GM21825 (cell line): ENCODE results near the gene CARM1.

Source experiments
- ATAC-seq: cut with Tn5 transposase; IDR thresholded peaks from one replicate; pipeline ENCODE4 v1.9.1; 2021; ENCODE audit warnings: mild to moderate bottlenecking, moderate library complexity; ENCODE audit not compliant: unreplicated experiment

CARM1 gene

GRCh38 chr19:10899151-10899653 lies 27.8 kb downstream of the CARM1 start:
- no peak for ATAC-seq

GRCh38 chr19:10907925-10908324 lies 36.6 kb downstream of the CARM1 start:
- no peak for ATAC-seq

DNA sequence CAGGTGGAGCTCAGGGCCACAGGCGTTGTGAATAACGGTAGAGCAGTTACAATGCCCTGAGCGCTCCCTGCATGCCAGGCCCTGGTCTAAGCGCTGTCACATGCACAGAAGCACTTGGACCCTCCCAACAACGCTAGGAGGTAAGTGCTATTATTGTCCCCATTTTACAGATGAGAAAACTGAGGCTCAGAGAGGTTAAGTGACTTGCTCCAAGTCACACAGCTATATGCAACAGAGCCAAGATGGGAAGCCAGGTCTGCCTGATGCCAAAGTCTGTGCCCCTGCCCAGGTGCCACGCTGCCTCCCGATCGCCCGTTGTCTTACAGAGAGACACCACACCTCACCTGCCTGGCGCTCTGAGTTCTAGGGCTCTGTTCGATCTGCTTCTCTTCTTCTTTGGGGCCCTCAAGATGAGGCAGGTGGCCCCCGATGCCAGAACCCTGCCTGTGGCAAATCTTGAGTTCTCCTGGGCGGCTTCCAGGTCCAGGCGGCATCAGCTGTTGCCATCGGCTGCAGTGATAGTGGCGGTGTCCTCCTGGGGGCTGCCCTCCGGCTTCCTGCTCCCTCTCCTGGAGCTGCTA lies 37.1 kb downstream of the CARM1 start:
- ATAC-seq, result no peak

DNA sequence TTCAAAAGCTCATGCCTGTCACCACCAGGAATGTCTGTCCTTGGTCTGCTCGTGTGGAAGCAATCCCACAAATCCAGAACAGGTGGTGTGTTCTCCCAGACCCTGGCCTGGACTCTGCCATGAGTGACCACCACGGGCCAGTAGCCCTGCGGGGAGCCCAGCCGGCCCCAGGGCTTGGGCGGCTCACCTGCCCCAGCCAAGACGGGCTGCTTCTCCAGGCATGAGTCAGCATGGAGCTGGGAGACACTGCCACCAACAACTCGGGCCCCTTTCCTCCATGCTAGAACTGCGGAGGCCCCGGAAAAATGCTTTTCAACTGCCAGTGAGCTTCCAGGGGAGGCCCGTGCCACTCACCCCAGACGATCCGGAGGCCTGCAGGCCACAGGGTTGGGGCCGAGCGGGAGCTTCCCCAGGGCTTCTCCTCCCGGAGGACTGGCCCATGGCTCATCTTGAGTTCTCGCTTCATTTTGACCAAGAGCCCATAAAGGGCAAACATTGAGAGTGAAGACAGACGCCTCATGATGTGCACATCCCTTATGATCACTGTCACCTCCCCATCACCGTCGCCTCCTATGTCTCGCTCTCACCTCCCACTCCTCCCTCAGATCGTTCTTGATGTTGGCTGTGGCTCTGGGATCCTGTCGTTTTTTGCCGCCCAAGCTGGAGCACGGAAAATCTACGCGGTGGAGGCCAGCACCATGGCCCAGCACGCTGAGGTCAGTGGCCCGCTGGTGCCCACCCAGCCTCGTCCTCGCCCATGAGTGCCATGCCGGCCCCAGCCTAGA lies 40.4 kb downstream of the CARM1 start:
- no peak for ATAC-seq

DNA sequence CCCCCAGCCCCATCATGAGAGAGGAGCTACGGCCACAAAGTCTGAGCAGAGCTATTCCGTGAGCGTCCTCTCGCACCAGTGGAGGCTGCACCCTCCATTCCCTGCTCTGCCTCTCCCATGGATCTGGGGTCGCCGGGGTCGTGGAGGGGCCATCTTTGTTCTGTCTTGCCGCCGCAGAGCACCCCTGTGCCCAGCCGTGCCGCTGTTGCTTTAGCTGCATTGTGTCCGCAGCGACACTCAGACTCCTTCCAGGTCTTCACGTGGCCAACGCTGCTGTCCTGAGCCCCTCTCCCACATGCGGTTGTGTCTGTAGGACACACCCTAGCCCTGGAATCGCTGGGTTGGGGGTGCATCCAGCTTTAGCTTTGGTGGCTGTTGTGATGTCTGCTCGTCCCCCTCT lies 41.3 kb downstream of the CARM1 start:
- ATAC-seq, result no peak

DNA sequence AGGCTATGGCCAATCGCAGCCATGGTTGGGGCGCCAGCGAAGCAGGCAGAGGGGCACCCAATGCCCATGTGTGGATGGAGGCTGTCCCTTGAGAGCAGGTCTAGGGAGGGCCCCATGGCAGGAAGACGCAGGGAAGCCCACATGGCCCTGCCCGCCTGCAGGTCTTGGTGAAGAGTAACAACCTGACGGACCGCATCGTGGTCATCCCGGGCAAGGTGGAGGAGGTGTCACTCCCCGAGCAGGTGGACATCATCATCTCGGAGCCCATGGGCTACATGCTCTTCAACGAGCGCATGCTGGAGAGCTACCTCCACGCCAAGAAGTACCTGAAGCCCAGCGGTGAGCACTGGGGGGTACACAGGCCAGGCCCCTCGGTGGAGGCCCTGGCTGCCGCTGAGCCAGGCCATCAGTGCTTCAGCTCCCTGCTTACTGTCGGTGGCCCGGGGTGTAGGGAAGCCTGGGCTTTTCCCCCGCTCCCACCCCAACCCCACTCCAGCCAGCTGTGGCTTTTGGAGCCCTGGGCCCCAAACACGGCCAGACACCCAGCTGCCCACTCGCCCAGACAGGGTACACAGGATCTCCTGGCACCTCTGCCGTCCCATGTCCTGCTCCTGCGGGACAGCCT lies 42.5 kb downstream of the CARM1 start:
- no peak for ATAC-seq

DNA sequence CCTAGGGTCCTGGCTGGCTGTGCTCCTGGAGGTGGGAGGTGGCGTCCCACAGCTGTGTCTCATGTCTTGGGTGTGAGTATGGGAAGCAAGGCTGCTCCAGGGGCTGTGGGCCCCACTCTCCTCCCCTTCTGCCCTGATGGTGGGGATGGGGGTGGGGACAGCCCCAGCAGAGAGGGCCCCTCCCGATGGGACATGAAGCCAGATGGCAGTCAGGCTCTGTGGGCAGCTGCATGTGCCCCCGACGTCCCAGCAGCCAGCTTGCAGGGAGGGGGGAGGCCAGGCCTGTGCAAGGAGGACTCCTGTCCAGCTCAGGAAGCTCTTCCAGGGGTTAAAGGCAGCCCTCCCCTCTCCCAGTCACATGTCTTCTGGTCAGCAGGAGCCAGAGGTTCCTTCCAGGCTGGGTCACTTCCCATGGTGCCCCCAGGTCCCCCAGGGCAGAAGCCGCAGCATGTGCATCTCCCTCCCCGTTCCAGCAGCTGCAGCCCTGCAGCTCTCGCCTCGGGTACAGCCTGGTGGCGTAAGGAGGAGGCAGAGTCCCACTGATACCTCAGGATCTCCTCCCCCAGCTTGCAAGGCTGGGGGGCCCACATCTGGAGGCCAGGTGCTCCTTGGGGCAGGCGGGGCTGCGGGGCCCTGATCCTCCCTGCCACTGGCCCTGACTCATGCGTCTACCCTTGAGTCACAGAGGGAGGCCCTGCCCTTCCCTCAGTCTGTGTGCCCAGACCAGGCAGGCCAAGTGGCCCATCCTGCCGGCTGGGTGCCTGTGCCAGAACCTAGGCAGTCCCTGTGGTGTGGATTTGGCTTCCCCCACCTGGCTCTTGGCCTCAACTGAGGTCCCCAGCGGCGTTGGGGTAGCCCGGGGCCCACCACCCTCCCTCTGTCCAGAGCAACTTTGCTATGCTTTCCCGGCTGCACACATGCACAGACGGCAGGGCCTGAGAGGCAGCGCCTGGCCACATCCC lies 44.1 kb downstream of the CARM1 start:
- no peak for ATAC-seq

GRCh38 chr19:10916602-10917001 lies 45.2 kb downstream of the CARM1 start:
- no peak for ATAC-seq

GRCh38 chr19:10918359-10918758 lies 47.0 kb downstream of the CARM1 start:
- ATAC-seq, result no peak

DNA sequence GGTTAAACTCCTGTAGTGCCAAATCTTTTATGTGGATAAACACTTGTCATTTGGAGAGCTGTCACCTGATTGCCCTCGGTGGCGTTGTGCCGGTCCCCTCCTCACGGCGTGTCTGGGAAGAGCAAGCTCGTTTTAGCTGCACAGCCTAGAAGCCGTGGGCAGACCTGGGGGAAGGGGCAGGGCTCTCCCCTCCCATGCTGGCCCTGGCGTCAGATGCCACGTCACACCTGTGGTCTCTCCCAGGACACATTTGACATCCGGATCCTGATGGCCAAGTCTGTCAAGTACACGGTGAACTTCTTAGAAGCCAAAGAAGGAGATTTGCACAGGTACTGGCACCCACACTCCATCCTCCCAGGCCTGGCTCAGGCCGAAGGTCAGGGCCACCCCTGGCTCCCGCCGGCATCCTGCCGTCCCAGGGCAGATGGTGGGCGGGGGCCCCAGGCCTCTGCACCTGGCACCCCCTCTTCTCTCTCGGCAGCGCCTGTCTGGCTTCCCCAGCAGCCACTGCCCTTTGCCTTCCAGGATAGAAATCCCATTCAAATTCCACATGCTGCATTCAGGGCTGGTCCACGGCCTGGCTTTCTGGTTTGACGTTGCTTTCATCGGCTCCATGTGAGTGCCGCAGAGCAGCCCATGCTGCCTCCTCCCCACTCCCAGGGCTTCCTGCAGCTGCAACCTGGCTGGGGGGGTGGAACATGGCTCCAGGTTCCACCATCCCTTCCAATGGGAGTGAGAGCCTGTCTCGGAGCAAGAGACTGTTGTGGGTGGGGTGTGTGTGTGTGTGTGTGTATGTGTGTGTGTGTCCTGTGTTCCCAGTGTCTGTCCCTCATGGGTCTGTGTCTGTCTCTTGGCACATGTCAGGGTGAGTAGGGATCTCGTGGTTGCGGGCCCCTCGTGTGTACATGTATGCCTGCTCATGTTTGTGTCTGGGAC lies 48.3 kb downstream of the CARM1 start:
- no peak for ATAC-seq

- no peak for ATAC-seq
Observed at GRCh38 chr19:10920288-10920655, 48.9 kb downstream of the CARM1 start.

- no peak for ATAC-seq
Observed at GRCh38 chr19:10920781-10921180, 49.4 kb downstream of the CARM1 start.

GRCh38 chr19:10921199-10921909 lies 50.0 kb downstream of the CARM1 start:
- no peak for ATAC-seq

GRCh38 chr19:10921910-10922637 lies 50.7 kb downstream of the CARM1 start:
- ATAC-seq, result no peak

- no peak for ATAC-seq
Observed at GRCh38 chr19:10922638-10923014, 51.3 kb downstream of the CARM1 start.

GRCh38 chr19:10923260-10924112 lies 52.1 kb downstream of the CARM1 start:
- no peak for ATAC-seq

DNA sequence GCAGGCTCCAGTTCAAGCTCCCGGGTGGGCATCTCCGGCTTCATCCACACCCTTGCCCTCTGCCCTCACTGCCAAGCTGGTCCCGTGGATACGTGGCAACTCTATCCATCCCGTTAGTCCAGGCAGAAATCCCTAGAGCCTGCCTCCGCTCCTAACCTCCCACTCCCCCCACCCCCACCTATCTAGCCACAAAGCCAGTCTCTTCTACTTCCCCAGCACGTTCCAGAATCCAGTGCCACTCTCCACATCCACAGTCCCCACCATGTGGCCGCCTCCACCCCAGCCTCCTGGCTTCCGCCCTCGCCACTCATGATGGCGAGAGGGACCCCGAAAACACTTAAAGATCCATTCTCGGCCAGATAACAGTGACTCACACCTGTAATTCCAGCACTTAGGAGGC lies 53.2 kb downstream of the CARM1 start:
- ATAC-seq, result no peak
